ENCODE measurements around the gene SNTG2.

The SNTG2 gene

GRCh38 chr2:953975-954686 is 3.5 kb downstream of the SNTG2 start:
- no peak for DNase-seq (ENCODE audit: low read depth in 2 of 2)

GRCh38 chr2:954687-955000 is 4.0 kb downstream of the SNTG2 start:
- no peak for DNase-seq (ENCODE audit: low read depth in 2 of 2)

GRCh38 chr2:955829-956731 is 5.4 kb downstream of the SNTG2 start:
- DNase-seq (ENCODE audit: low read depth in 2 of 2): no peak

- DNase-seq (ENCODE audit: low read depth in 2 of 2): no peak
Measured at GRCh38 chr2:959457-959856, 8.8 kb downstream of the SNTG2 start.

GRCh38 chr2:960061-960736 is 9.6 kb downstream of the SNTG2 start:
- no peak for DNase-seq (ENCODE audit: low read depth in 2 of 2)

- DNase-seq (ENCODE audit: low read depth in 2 of 2): no peak
Measured at GRCh38 chr2:961786-962185, 11.1 kb downstream of the SNTG2 start.

- DNase-seq (ENCODE audit: low read depth in 2 of 2): no peak
Measured at GRCh38 chr2:963876-964275, 13.2 kb downstream of the SNTG2 start.

- DNase-seq (ENCODE audit: low read depth in 2 of 2): no peak
Measured at GRCh38 chr2:964562-964961, 13.9 kb downstream of the SNTG2 start.

GRCh38 chr2:965640-966147 is 15.0 kb downstream of the SNTG2 start:
- DNase-seq (ENCODE audit: low read depth in 2 of 2): no peak

GRCh38 chr2:973129-973528 is 22.5 kb downstream of the SNTG2 start:
- DNase-seq (ENCODE audit: low read depth in 2 of 2): no peak

- no peak for DNase-seq (ENCODE audit: low read depth in 2 of 2)
Measured at GRCh38 chr2:974054-974453, 23.4 kb downstream of the SNTG2 start.

GRCh38 chr2:974502-974901 is 23.9 kb downstream of the SNTG2 start:
- DNase-seq (ENCODE audit: low read depth in 2 of 2): no peak

GRCh38 chr2:975095-975494 is 24.4 kb downstream of the SNTG2 start:
- no peak for DNase-seq (ENCODE audit: low read depth in 2 of 2)

GRCh38 chr2:979069-979928 is 28.6 kb downstream of the SNTG2 start:
- DNase-seq (ENCODE audit: low read depth in 2 of 2): no peak

- DNase-seq (ENCODE audit: low read depth in 2 of 2): no peak
Measured at GRCh38 chr2:980176-980575, 29.5 kb downstream of the SNTG2 start.

- no peak for DNase-seq (ENCODE audit: low read depth in 2 of 2)
Measured at GRCh38 chr2:981258-981657, 30.6 kb downstream of the SNTG2 start.

- no peak for DNase-seq (ENCODE audit: low read depth in 2 of 2)
Measured at GRCh38 chr2:981759-982158, 31.1 kb downstream of the SNTG2 start.

- DNase-seq (ENCODE audit: low read depth in 2 of 2): no peak
Measured at GRCh38 chr2:985317-985898, 34.8 kb downstream of the SNTG2 start.

- DNase-seq (ENCODE audit: low read depth in 2 of 2): no peak
Measured at GRCh38 chr2:987789-988188, 37.1 kb downstream of the SNTG2 start.

- DNase-seq (ENCODE audit: low read depth in 2 of 2): no peak
Measured at GRCh38 chr2:989781-990467, 39.3 kb downstream of the SNTG2 start.

- DNase-seq (ENCODE audit: low read depth in 2 of 2): no peak
Measured at GRCh38 chr2:990970-991369, 40.3 kb downstream of the SNTG2 start.

Measured in stimulated activated CD8-positive, alpha-beta memory T cell treated with anti-CD3 and anti-CD28 coated beads, Interleukin-7, amount 100 ng/mL, for 4 hours (primary cell).